COLO668 (cell line): ENCODE results near the gene DCHS1.
"Not testable (repeated sequence)": the region's sequence is repeated elsewhere in the genome, so short reads cannot be mapped to it uniquely, and the experiment has no call there.

ENCODE experiments used
- DNase-seq: peaks from one replicate; lab custom pipeline; 2025; ENCODE audit not compliant: unreplicated experiment; lab: John Stamatoyannopoulos, UW

The DCHS1 gene

GRCh38 chr11:6655790-6656583 is at the start of gene DCHS1:
Gene DCHS1, minus strand, starts transcription at chr11:6655809. Its CDS starts 14,196 bp downstream, at chr11:6641613.
- peak; percentile 22 for DNase-seq

DNA sequence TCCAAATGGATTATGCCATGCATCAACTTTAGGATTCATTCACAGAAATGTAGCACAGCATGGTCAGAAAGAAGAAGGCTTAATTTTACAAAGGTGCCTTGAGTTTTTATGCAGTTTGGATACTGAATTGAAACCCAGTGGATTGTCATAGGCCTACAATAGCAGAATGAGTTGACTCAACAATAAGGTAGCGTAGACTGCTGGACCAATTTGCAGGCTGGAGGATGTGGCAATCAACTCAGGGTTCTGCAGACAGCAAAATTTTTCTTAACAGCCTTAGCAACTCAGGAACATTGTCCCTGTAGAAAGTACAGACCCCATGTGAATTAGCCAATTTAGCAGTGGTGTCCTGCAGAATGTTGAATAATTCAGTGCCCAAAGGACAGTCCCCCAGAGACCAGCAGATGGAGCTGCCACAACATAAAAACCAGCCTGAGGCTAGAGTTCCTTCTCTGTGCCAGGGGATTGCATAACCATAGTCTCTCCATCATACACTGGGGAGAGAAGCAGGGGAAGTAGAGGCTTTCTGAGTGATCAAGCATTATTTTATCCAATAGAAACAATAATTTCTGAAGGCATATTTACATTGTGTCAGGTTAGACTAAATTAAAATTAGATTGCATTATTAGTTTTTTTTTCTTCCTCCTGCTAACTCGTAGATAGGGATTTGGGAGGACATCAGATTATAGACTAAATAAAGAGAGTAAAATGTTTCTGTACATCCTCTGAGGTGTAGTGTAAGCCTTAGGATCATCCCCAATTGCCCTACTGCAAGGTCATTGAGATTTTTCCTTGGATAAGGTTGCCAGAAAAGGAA is 47.8 kb upstream of the DCHS1 start:
- peak; percentile 32 for DNase-seq

DNA sequence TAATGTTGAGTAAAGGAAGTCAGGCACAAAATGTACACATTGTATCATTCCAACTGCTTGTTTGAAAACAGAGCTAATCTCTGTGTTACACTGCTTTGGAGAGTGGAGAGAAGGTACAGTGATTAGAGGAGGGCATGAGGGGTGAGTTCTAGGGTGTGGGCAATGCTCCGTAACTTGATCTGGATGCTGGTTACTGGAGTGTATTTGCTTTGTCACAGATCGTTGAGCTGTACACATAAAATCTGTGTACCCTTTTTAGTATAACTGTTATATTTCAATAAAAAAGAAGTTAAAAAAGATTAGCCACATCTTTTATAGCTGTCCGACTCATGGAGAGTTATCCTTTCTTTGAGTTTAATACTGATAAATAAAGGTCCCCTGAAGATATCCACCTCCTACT is 46.3 kb upstream of the DCHS1 start:
- DNase-seq: peak; percentile 16

DNA sequence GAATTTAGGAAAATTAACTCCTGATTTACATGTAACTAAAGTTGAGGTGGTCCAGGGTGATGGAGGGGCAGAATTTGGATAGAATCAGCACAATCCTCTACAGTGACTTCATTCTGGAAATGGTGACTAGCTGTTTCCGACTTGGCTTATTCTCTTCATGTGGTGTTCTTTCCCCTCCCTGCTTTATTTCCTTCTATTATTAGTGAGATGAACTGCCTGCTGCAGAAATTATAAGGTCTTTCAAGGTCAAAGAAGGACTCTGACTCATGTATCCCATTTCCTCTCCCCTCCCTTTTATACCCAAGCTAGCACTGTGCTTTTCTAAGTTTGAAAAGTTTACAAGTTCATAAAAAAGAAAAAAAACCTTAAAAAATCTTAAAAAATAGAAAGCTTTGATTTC is 39.8 kb upstream of the DCHS1 start:
- DNase-seq: no peak

GRCh38 chr11:6694229-6694535 is 38.6 kb upstream of the DCHS1 start:
- no peak for DNase-seq

DNA sequence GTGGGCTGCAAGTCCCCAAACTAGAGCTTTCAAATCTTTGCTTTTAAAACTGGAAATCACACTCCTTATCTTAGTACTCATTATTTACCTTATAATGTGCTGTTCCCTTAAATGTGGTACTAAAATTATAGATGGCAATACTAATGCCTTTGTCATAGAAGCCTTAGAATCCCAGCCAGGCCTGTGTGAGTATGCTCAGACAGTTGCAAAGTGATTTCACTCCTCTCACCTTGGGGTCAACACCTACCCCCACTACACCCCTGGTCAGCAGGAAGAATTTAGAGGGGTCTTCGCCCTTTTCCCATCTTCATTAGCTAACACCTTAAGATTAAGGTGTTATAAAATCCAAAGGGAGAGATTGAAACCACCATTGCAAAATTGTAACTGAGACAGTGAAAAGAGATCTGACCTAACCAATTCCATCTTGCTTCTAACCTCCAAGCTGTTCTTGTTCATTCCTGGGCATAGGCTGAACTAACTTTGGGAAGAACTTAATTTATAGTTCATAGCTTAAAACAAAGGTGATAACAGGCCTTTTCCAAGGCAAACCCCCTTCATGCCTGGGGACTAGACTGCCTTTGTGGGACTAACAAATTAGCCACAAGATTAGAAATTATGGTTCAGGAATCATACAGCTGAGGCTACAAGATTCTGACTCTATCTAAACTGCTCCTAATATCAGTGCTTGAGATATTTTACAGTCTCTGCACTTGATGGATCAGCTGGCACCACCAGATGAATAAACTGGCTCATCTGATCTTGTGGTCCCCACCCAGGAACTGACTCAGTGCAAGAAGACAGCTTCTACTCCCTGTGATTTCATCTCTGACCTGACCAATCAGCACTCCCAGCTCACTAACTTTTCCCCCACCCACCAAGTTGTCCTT is 38.0 kb upstream of the DCHS1 start:
- no peak for DNase-seq

GRCh38 chr11:6692128-6692527 is 36.5 kb upstream of the DCHS1 start:
- DNase-seq: no peak

- DNase-seq: not testable (repeated sequence)
Measured at GRCh38 chr11:6690431-6691132, 35.0 kb upstream of the DCHS1 start.

DNA sequence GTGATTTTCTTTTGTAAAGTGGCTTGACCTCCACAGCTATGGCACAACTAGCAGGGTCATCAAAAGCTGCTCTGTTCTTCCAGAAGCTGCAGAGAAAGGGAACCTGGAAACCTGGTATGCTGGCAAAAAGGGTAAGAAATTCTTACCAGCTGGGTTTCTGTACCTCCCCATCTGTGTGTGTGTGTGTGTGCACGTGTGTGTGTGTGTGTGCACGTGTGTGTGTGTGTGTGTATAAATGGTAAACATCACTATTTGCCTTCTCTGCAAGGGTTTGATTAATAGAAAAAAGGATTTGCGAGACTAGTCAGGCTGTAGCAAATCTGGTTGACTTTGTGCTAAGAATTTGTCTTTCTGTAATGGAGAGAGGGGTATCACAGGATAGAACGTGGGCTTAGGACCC is 32.3 kb upstream of the DCHS1 start:
- no peak for DNase-seq

GRCh38 chr11:6686006-6686405 is 30.4 kb upstream of the DCHS1 start:
- no peak for DNase-seq

DNA sequence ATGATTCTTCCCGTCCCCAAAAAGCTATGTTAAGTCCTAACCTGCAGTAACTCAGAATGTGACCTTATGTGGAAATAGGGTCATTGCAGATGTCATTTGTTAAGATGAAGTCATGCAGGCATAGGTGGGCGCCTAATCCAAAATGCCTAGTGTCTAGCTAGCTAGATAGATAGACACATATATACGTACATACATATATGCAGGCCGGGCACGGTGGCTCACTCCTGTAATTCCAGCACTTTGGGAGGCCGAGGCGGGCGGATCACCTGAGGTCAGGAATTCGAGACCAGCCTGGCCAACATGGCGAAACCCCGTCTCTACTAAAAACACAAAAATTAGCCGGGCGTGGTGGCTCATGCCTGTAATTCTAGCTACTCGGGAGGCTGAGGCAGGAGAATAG is 28.5 kb upstream of the DCHS1 start:
- DNase-seq: not testable (repeated sequence)

- peak; percentile 98 for DNase-seq
Measured at GRCh38 chr11:6682936-6683861, 27.6 kb upstream of the DCHS1 start, which contains the start of gene MRPL17. Gene MRPL17, minus strand, starts transcription at chr11:6683340. Its CDS starts 44 bp downstream, at chr11:6683296.

- DNase-seq: no peak
Measured at GRCh38 chr11:6682591-6682935, 27.0 kb upstream of the DCHS1 start.

DNA sequence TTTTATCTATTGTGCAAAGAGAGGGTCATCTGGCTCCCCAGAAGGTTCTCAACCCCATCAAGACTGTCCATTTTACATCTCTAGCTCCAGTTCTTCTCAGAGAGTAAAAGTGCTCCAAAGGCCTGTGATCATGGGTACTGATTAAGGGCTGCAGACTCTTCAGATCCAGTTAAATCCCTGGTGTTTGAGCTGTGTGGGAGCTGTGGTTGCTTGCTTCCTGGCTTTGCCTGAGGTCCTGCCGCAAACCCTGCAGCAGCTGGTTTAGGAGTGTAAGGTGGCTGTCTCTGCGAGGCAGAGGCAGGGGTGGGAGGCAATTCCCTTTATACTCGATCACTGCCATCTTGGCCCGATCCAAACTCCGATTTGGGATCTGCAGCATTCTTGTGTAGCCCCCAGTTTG is 26.3 kb upstream of the DCHS1 start:
- peak; percentile 25 for DNase-seq

GRCh38 chr11:6681505-6681904 is 25.9 kb upstream of the DCHS1 start:
- no peak for DNase-seq

- no peak for DNase-seq
Measured at GRCh38 chr11:6677018-6677417, 21.4 kb upstream of the DCHS1 start.

DNA sequence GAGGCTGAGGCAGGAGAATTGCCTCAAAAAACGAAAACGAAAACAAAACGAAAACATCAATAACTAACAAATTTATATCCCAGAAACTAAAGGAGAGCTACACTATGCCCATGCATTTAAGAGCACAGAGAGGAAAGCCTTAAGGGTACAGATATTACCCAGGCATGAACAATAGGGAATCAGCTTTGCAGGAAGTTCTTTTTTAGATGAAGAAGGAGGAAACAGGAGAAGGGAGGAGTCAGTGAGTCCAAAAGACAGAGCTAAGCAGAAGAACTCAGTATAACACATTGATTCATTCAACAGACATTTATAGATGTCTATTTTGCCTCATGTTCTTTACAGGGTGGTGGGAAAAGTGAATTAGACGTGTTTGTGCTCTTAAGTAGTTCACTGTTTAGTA is 19.3 kb upstream of the DCHS1 start:
- no peak for DNase-seq

- no peak for DNase-seq
Measured at GRCh38 chr11:6674219-6674597, 18.6 kb upstream of the DCHS1 start.

DNA sequence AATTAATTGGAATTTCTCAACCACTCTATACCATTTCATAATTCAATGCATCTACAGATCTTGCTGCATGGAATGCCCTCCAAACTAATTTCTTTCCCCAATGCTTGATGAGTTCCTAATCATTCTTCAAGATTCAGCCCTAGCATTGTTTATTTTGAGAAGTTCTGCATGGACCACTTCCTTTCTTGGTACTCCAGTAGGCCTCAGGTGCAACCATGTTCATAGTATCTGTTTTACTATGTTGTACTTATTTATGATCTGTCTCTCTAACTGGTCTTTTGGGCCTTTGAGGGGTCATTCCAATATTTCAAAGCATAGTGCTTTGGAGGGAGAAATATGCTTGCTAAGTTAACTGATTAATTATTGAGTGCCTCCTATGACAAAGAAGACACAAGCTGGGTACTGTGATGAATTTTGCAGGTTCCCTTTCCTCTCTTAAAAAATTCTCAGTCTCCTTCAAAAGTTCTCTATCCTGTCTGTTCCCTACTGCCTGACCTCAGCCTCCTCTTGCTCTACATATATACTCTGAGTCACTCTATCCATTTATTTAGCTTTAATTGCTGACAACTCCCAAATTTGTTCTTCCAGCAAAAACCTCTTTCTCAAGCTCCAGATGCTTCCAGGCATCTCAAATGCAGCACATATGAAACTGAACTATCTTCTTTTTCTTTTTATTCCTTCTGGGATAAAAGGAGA is 18.1 kb upstream of the DCHS1 start:
- DNase-seq: no peak
